ENCODE results near the gene DHH. TPM values are rescaled to one million over a fixed set of nuclear protein-coding genes. Genes with fewer than 3 reads are reported as not detected.
"Not testable (repeated sequence)": the region's sequence is repeated elsewhere in the genome, so short reads cannot be mapped to it uniquely, and the experiment has no call there.

The DHH gene
- total RNA-seq, 1 donor from 2014 or later, result 0.39 TPM

DNA sequence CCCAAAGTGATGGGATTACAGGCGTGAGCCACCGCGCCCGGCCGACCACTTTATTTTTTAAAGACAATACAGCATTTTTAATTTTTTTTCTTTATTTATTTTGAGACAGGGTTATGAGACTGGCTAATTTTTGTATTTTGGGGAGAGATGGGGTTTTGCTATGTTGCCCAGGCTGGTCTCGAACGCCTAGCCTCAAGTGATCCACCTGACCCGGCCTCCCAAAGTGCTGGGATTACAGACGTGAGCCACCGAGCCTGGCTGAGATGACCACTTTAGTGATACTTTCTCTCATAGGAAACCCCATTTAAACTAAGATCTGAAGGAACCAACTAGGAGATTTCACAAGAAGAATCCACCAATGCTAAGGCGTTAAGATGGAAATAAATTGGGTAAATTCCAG, 23.6 kb downstream of the DHH start:
- no peak for DNase-seq (ENCODE audit: low read depth in 2 of 2)

DNA sequence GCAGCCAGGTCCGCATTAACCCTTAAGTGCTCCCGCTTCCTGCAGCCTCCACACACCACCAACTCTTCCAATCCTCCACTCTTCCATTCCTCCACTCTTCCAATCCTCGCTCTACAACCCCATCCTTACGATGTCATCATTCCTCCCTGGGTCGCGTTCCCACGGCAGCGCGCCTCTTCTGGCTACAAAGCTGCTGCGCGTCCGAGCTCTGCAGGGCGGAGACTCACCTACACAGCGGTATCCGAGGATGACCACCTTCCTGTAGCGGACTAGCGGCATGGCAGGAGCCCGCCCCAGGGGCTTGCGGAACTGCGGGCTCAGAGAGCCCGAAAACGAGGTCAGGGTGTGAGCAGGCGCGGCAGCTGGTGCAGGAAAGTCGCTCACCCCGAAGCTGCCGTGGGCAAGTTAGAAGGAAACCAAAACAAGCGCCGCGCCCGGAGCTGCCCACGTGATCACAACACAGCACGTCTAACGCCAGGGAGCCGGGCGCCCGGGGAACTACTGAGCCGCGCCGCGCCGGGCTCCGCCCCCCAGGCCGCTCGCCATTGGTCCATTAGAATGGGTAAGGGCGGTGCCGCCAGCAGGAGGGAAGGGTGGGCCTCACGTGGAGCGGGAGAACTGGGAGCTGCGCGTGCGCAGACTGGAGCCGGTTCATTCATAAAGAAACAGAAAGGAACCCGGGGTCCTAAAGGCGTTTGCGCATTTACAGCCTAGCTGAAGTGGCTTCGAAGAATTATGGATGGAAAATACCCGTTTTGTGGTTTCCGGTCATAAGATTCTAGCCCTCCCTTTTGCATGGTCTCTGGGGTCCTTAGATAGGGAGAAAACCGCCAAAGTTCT, 24.9 kb downstream of the DHH start, which contains the start of gene RHEBL1:
TSS of gene RHEBL1 (minus strand) at position 473 of the 840 bp plus-strand sequence. CDS start at position 279, 194 bp downstream.
- DNase-seq (ENCODE audit: low read depth in 2 of 2), result peak; percentile 90 to 97

DNA sequence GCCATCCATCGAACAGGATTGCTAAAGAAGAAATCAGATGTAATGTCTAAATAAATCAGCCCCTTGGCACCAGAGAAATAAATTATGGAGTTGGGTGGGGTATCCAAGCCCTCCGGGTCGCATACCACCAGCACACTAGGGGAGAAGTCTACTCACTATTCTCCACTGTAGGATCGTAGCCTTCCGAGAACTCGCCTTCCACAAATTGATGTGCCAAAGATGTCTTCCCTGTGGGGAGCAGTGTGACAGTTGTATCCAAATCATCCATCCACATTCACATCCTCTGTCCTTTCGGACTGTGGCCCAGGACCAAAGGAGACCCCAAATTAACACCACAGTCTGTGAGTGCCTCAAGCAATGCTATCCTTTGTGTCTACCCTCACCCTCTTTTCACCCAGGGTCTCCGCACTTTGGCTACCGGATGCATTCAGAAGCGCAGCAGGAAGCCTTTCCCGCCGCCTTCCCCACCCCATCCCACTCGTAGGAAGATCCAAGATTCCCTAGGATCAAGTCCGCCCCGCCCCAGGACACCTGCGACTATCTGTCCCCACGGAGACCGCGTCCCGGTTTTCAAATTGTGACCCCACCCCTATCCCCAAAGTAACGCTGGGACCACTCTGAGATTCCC, 25.6 kb downstream of the DHH start:
- DNase-seq (ENCODE audit: low read depth in 2 of 2), result no peak

DNA sequence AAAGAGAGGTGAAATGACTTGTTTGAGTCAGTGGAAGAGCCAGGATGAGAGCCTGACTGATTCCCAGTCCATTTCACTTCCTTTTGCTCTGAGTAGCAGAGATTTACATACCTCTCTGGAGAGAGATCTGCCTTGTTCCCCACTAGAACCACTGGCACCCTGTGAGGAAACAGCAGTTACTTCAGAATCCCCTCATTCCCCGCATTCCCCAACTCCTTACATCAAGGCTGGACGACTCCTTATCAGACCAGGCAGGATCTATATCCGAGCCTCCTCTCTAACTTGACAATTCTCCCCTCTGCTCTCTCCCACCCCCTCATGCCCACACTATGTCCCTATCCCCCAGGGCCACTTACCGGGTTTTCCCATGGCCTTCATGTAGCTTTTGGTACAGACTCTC, 28.5 kb downstream of the DHH start:
- no peak for DNase-seq (ENCODE audit: low read depth in 2 of 2)

DNA sequence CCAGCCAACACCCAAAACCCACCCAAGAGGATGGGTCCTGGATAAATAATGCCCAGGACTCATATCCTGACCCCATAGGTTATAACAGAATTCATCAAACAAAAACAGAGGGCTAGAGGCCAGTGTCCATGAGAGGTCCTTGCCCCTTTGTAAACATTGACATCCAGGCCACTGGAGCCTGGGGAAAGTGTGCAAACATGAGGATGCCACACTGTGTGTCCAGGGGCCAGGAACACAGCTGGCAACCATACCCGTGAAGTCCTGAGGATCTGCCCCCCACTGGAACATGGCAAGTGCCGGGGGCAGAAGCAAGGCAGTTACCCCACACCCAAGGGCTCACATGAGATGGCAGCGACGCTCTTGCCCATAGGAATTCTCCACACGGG, 29.8 kb downstream of the DHH start:
- DNase-seq (ENCODE audit: low read depth in 2 of 2), result no peak

DNA sequence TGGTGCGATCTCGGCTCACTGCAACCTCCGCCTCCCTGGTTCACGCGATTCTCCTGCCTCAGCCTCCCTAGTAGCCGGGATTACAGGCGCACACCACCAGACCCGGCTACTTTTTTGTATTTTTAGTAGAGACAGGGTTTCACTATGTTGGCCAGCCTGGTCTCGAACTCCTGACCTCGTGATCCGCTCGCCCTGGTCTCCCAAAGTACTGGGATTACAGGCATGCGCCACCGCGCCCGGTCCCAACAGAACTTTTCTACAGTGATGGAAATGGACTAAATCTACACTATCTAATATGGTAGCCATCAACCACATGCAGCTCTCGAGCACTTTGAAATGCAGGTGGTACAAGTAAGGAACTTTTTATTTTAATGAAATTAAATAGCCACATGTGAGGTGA, 32.7 kb downstream of the DHH start:
- DNase-seq (ENCODE audit: low read depth in 2 of 2), result not testable (repeated sequence)

DNA sequence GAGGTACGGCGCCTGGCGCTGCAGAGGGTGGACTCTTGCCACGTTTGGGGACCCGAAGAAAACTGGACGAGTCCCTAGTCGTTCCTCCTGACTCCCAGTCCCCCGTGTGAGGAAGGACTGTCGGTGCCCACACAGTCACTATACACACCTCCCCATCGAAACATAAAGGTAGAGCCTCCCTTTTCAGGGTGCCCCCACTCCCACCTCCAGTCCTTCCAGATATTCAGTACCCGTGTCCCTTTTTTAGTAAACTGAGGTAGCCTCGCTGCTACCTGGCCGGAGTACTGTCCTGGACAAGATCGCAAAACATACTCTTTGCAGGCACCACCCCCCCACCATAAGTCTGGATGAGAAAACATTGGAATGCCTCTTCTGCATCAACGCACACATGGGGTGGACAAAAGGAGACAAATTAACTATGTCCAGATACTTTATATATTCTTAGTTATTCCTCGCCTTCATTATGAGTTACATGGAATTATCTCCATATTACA, 33.4 kb downstream of the DHH start:
- no peak for DNase-seq (ENCODE audit: low read depth in 2 of 2)

DNA sequence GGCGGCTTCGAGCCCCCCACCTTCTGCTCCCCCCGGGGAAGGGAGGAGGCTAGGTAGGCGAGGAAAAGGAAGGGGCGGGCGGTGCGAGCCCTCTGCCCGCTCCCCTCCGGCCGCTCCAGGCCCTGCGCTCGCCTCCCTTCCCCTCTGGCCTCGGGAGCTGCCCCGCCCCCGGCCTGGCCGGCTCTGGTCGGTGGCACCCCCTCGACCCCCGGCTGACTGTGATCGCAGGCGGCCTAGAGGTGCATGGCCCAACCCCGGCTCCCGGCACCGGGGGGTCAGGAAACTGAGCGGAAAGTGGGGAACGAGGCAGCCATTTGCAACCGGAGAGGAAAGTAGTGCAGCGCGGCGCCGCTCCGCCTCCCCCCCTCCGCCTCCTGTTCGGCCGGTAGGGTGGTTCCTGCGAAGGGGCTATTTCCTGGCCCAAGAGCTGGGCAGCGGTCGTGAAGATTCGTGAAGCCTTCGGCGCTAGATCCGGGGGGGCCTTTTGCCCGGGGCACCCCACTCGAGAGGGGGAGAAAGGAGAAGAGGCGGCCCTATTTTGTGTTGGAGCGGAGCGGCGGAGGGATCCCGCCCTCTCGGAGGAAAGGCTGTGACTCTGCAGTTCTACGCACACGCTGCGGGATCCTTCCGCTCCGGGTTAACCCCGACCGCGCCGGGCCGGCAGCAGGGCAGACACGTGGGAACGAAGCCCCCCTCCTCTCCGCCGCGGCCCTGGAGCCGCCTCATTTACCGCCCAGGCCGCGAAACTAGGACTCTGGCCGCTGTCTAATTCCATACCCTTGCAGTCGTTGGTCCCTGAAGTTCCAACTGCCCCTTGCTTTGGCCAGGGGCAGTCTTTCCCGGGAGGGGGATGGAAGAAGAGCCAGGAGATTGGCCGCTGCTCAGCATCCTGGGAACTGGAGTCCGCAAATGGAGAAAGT, 34.1 kb downstream of the DHH start, which contains the start of gene KMT2D:
TSS of gene KMT2D (minus strand) at position 558 of the 920 bp plus-strand sequence. CDS start 5,470 bp downstream, outside the sequence.
- DNase-seq (ENCODE audit: low read depth in 2 of 2), result peak; percentile 94 to 96

DNA sequence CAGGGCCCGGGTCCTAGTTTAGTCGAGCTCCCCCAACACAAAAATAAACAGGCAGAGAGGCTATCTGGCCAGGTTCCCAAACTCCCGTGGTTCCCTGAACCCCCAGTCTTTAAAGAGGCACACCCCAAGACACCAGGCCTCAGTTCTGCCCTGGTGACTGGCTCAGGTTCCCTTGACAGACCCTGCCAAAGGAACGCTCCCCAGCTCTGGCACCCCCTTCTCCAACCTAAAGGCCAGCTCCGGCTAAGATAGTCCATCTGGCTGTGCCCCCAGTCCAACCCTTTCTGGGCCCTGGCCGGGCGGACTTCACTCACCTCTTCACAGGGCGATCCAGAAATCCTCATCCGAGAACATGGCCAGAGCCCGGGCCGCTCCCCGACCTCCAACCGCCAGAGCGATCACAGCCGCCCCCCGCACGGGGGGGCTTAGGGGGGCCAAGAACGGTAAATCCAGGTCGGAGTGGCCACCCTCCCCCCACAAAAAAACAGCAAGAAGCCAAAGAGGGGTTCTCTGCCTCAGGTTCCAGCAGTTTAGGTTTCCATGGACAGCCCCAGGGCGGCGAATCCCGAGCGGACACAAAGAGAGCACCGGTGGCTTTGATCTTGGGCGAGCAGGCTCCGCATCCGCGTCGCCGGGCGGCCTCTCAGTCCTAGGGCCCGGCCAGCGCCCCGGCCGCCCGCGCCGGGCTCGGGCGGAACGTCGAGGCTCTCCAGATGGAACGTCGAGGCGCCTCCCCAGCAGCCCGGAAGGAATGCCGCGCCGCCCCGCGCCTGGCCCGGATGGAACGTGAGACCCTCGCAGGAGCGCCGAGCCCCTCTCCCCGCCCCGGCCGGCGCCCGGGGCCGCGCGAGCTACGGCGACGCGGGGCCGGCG, 35.1 kb downstream of the DHH start:
- DNase-seq (ENCODE audit: low read depth in 2 of 2), result peak; percentile 11 to 52

DNA sequence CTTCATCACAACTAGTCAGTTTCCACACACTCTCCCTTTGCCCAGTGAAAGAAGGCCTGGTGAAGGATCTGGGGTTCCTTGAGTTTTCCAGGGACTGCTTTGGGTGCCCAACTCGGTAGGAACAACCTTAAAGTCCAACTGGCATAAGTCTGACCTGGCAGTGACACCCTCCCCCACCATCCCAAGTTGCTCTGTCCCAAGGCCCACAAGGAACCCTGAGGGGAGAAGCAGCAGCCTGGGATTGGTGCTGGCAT, 35.6 kb downstream of the DHH start:
- no peak for DNase-seq (ENCODE audit: low read depth in 2 of 2)

DNA sequence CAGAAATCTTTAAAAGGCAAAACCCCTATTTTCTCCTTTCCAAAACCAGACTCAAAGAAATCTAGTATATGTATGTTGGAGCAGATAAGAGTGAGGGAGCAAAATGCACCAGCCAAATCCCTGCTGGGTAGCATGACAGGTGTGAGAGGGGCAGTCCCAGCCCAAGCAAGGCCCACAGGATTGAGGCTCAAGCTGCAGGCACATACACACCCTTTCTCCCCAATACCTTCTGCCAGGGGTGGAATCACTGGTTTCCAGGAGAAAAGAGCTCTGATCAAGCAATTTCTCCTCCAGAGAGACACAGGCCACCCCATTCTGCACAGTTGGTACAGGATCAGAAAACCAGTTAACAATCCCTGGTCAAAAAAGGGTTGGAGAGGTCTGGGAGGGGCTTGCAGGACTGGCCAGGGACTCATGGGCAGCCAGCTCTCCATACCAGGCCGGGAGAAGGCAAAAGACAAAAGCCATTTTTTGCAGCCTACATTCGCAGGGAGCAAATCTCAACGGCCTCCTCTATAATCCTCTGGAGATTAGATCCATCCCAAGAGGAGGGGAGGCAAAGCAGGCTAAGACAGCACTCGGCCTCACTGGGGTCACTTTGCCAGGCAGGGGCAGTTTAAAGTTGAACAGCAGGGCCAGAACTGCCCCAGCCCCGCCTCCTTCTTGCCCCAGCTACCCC, 36.1 kb downstream of the DHH start:
- no peak for DNase-seq (ENCODE audit: low read depth in 2 of 2)

DNA sequence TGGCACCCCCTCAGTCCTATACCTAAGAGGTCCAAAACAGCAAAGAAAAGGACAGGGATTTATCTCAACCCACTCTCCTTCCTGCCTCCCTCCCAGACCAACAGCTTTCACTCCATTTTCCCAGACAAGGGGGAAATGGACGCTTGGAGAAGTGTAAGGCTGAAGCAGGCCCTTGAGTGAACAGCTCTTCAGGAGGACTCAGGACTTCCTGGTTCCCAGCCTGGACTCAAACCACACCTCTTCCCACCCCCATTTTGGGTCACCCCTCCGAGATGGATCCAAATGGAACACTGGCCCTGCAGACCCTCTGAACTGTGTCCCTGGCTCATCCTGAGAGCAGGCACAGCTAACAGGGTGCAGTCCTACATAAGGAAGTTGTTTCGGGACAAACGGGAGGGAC, 36.7 kb downstream of the DHH start:
- no peak for DNase-seq (ENCODE audit: low read depth in 2 of 2)

DNA sequence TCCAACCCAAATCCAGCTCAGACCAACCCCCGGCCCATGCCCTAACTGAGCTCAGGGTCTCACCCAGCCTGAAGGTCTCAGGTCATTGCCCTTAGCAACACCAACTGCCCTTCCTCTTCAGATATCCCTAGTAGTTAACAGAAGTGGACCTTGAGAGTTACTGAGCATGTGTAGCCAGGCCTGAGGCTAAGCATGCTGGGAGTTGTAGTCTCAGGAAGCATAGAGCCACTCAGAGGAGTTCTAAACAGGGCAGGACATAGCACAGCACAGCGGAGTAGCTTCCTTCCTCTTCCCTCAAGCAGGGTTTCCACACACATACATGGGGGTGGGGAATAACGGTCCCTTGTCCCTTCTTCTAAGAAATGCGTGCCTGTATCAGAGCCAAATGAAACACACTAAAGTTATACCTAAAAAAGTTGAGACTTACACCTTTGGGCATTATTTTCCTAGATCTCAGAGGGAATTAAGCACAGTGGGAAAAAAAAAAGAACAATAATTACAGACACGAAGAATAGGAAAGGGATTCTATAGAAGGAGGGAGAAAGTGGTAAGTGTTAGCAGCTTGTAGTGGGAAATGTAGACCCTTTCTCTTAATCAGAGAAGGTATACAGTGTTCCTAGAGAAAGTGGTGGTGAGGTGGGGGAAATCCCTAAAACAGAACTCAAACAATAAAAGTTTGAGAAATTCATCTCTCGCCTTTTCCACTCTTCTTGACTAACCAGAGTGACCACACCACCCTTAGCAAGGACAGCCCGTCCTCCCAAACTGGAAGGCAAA, 38.4 kb downstream of the DHH start:
- DNase-seq (ENCODE audit: low read depth in 2 of 2), result peak; percentile 76 to 89

DNA sequence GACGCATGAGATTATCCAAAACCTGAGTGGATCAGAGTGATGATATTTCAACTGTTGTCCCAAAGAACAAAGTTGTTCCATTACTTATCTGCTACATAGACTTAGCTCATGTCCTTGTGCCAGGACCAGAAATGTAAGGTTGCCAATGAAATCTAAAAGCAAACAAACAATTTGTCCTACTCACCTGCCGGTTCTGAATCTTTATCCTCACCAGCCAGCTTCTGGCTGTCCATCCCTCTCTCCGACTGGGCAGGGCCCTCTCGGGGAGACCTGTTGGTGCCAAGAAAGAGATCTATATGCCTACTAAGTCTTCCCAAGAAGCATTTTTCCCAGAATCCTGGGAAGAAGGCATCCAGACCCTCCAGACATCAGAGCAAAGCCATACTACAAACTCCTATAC, 39.5 kb downstream of the DHH start:
- DNase-seq (ENCODE audit: low read depth in 2 of 2), result no peak

DNA sequence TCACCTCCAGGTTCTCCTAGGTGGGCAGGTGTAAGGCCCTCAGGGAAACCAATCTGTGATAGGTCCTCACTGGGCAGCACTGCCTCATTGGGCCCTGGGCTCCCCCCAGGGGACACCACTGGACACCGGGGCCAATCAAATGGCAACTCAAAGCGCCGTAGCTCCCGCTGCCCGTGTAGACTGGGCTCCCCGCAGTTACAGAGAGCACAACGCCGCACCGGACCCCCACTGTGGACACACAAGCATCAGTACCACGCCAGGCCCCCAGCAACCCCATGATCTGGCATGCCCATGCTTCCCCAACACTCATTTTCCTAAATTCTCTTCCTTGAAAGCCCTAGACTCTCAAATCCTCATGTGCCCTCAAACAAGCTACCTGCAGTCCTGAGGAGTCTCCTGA, 40.1 kb downstream of the DHH start:
- DNase-seq (ENCODE audit: low read depth in 2 of 2), result no peak

DNA sequence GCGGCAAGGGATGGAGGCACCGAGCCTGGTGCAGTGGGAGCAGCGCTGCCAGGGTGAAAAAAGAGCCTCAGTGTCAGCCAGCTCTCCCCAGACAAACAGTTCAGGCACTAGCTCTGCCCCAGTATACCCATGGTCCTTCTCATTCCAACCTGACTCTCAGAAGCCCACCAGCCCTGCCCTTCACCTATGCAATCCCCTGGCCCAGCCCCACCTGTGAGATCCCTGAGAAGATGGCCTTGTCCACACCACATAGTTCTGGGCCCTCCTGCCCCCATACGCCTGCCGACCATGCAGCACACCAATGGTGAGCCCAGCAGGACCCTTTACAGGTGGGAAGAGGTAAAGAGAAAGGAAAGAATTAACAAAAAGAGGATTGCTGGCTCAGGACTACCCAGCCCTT, 40.5 kb downstream of the DHH start:
- no peak for DNase-seq (ENCODE audit: low read depth in 2 of 2)

DNA sequence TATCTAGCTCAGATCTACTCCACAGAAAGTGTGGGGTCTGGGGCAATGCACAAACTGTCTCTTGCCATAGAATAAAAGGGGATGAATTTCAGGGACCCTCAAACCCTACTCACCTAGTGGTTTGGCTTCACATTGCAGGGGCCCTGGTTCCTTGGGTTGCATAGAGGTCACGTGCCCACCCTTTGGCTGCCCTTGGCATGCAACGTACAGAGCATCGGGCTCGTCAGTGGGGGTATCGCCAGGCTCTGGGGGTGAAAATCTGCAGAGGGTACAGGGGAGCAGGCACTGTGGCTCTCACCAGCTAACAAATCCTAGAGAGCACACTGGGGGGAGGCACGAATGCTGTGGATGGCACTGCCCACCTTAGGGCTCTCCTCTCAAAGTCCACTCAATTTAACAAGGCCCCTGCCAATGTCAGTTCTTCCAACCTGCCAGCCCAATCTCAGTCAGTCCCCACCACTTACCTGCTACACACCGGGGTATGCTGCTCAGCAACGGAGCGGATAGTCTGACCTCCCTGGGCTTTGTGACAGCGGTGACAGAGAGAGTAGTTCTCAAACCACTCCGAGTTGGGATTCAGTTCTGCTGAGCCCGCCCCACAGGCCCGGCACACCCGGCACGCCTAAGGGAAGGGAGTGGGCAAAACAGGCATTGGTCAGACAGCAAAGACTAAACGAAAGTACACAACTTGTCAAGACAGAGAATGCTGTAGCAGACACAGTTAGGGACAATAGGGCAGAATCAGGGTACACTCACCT, 42.0 kb downstream of the DHH start:
- no peak for DNase-seq (ENCODE audit: low read depth in 2 of 2)

DNA sequence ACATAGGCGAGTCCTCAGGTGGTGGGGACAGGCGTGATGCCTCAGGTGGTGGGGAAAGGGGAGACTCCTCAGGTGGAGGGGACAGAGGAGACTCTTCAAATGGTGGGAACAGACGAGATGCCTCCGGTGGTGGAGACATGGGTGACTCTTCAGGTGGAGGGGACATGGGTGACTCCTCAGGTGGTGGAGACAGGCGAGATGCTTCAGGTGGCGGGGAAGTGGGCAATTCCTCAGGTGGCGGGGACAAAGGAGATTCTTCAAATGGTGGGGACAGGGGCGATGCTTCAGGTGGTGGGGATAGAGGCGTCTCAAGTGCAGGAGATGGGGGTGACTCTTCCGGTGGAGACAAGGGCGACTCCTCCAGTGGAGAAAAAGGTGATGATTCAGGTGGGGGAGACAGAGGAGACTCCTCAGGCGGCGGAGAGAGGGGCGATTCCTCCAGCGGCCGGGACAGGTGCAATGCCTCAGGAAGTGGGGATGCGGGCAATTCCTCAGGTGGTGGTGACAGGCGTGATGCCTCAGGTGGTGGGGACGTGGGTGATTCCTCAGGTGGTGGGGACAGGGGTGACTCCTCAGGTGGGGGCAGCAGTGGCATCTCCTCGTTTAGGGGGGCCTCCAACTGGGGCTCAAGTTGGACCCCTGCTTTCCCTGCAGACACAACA, 42.7 kb downstream of the DHH start:
- no peak for DNase-seq (ENCODE audit: low read depth in 2 of 2)

Measured in dermis microvascular lymphatic vessel endothelial cell (primary cell).